HCT116 (cell line): ENCODE results near the gene LOXL1. TPM values are rescaled to one million over a fixed set of nuclear protein-coding genes. Genes with fewer than 3 reads are reported as not detected.

Experiments used
- ATAC-seq: fragments of 200-7000 bp; cut with Tn5 transposase; 2 replicates; pipeline ENCODE4 v1.9.1; 2020; ENCODE audit warnings: mild to moderate bottlenecking, moderate library complexity
- BruUV-seq: library from RNA; stranded (reverse); fragments of 400-500 nt; replicated peaks from 2 replicates; lab custom pipeline; 2021; lab: Mats Ljungman, UMichigan
- CTCF ChIA-PET: fragments of 300-600 bp; sonication (Branson Sonifier 250); formaldehyde crosslinking; loops from one replicate; lab custom pipeline; 2021; ENCODE audit warnings: antibody characterized with exemption; lab: Charles Lee
- POLR2A ChIA-PET: fragments of 300-600, 350-600 bp; sonication (Branson Sonifier 250); formaldehyde crosslinking; loops from one replicate; lab custom pipeline; 2021; ENCODE audit warnings: antibody characterized with exemption; lab: Charles Lee
- RAD21 ChIA-PET, 2 experiments: fragments of 300-600 bp; sonication (Branson Sonifier 250); formaldehyde crosslinking; loops; one replicate each; lab custom pipeline; 2023; ENCODE audit warnings: low total read pairs in 2 of 2; ENCODE audit not compliant: uncharacterized antibody in 2 of 2, unreplicated experiment in 2 of 2, low non-redundant PET in 1 of 2; lab: Charles Lee
- DNase-seq: peaks from one replicate; pipeline ENCODE4 v3.0.0-alpha.2; 2010; ENCODE audit warnings: low read depth, low spot score
- H2AFZ ChIP-seq: fragments of 200-600 bp; shearing (Covaris generic), sonication (generic); 2 replicates; pipeline ENCODE4 v1.6.1; 2017; ENCODE audit warnings: low read depth, mixed run types, mixed read lengths, antibody characterized with exemption, low read length; ENCODE audit not compliant: poor library complexity, severe bottlenecking
- H3K27ac ChIP-seq: 2 replicates; pipeline ENCODE4 v1.5.1; 2012; ENCODE audit warnings: low read depth, low read length
- H3K27me3 ChIP-seq: fragments of 200-600 bp; sonication (generic); 2 replicates; pipeline ENCODE4 v1.6.1; 2016; ENCODE audit warnings: mixed run types, low read length, mixed read lengths; ENCODE audit not compliant: insufficient read depth
- H3K36me3 ChIP-seq, 2 experiments: fragments of 200-500 bp in 1 of 2; fragments of 200-600 bp in 1 of 2; sonication (Bioruptor generic) in 1 of 2; sonication (generic) in 1 of 2; 2 replicates each; pipeline versions ENCODE4 v1.5.1 to v1.6.1; 2014 to 2016; ENCODE audit warnings: low read length in 2 of 2, inconsistent platforms in 1 of 2, mixed read lengths in 1 of 2, mixed run types in 1 of 2; ENCODE audit not compliant: insufficient read depth in 2 of 2, control insufficient read depth in 1 of 2
- H3K4me1 ChIP-seq, 2 experiments: fragments of 200-600 bp in 1 of 2; sonication (generic) in 1 of 2; 2 replicates each; pipeline versions ENCODE4 v1.5.1 to v1.6.1; 2012 to 2017; ENCODE audit warnings: low read length in 2 of 2, inconsistent platforms in 1 of 2, mild to moderate bottlenecking in 1 of 2, mixed read lengths in 1 of 2, mixed run types in 1 of 2, moderate library complexity in 1 of 2; ENCODE audit not compliant: insufficient read depth in 2 of 2, control insufficient read depth in 1 of 2
- H3K4me2 ChIP-seq: fragments of 200-600 bp; sonication (generic); 2 replicates; pipeline ENCODE4 v1.6.1; 2017; ENCODE audit warnings: mixed run types, low read length, mixed read lengths
- H3K4me3 ChIP-seq, 2 experiments: fragments of 200-600 bp in 1 of 2; sonication (generic) in 1 of 2; replicated peaks in 1 of 2; 2 replicates each; pipeline ENCODE4 v1.5.1; 2011 to 2016; ENCODE audit warnings: low read length in 2 of 2, control low read depth in 1 of 2, low read depth in 1 of 2, mild to moderate bottlenecking in 1 of 2, mixed read lengths in 1 of 2, mixed run types in 1 of 2
- H3K79me2 ChIP-seq: fragments of 200-600 bp; sonication (generic); 2 replicates; pipeline ENCODE4 v1.6.1; 2017; ENCODE audit warnings: mild to moderate bottlenecking, mixed run types, low read length, moderate library complexity, mixed read lengths; ENCODE audit not compliant: insufficient read depth
- H3K9ac ChIP-seq: fragments of 200-600 bp; sonication (generic); 2 replicates; pipeline ENCODE4 v1.6.1; 2016; ENCODE audit warnings: low read length, mixed read lengths
- H3K9me2 ChIP-seq: fragments of 200-600 bp; sonication (generic), shearing (Covaris generic); 2 replicates; pipeline ENCODE4 v1.6.1; 2017; ENCODE audit warnings: mixed run types, mild to moderate bottlenecking, moderate library complexity; ENCODE audit not compliant: insufficient read depth
- H3K9me3 ChIP-seq, 2 experiments: fragments of 200-500 bp in 1 of 2; fragments of 200-600 bp in 1 of 2; sonication (Bioruptor generic) in 1 of 2; sonication (generic) in 1 of 2; 2 replicates each; pipeline ENCODE4 v1.6.1; 2014 to 2017; ENCODE audit warnings: low read length in 2 of 2, mixed read lengths in 2 of 2, inconsistent platforms in 1 of 2, low read depth in 1 of 2, mild to moderate bottlenecking in 1 of 2, mixed run types in 1 of 2, moderate library complexity in 1 of 2; ENCODE audit not compliant: control insufficient read depth in 1 of 2, insufficient read depth in 1 of 2
- H4K20me1 ChIP-seq: fragments of 200-600 bp; sonication (generic), shearing (Covaris generic); 2 replicates; pipeline ENCODE4 v1.6.1; 2017; ENCODE audit warnings: mixed run types, mild to moderate bottlenecking, moderate library complexity; ENCODE audit not compliant: insufficient read depth
- EGR1 ChIP-seq: IDR thresholded peaks from 2 replicates; pipeline ENCODE4 v1.6.1; 2012; ENCODE audit warnings: low read depth
- JUND ChIP-seq: IDR thresholded peaks from 2 replicates; pipeline ENCODE4 v1.6.1; 2012
- TCF7L2 ChIP-seq: IDR thresholded peaks from 2 replicates; pipeline ENCODE4 v1.7.0; 2011; ENCODE audit warnings: borderline replicate concordance, inconsistent platforms; ENCODE audit not compliant: insufficient read depth, insufficient read length; ENCODE audit errors: extremely low read depth
- ZBTB33 ChIP-seq: IDR thresholded peaks from 2 replicates; pipeline ENCODE4 v1.6.1; 2011; ENCODE audit warnings: mild to moderate bottlenecking, low read length, moderate library complexity; ENCODE audit not compliant: insufficient replicate concordance; ENCODE audit errors: extremely low read depth
- ZNF274 ChIP-seq: fragments of 200-500 bp; sonication (Bioruptor generic); IDR thresholded peaks from 2 replicates; pipeline ENCODE4 v1.6.1; 2014; ENCODE audit warnings: mild to moderate bottlenecking, low read depth, low read length, inconsistent platforms
- intact Hi-C: fragments of 100-400 bp; cut with micrococcal nuclease; formaldehyde crosslinking; loops from 2 replicates; pipeline ENCODE4 v1.10.0; 2022
- total RNA-seq: library from RNA; stranded (reverse); gene quantifications from one replicate; pipeline ENCODE4 v1.2.1, GENCODE V29; 2021; ENCODE audit not compliant: unreplicated experiment
- TF ChIP-seq, protein P1 (sequence below): IDR thresholded peaks from 2 replicates; pipeline ENCODE4 v1.6.1; 2012; ENCODE audit warnings: low read depth

The LOXL1 gene
- total RNA-seq, 1 experiment from 2014 or later = 14.9 TPM

GRCh38 chr15:73901126-73901810, 25.0 kb upstream of the LOXL1 start:
- H3K4me3 ChIP-seq = no peak overlapping the region
- RAD21 ChIA-PET = no interaction called here
- ATAC-seq (no peak), DNase-seq (no peak)
- H3K9me3 ChIP-seq = no peaks in the 10 kb centered on the region
- H3K36me3 ChIP-seq = no peaks in the 10 kb centered on the region
- no peak for TF ChIP-seq JUND
- no peak for TF ChIP-seq ZBTB33
- TF ChIP-seq TCF7L2 = no peak
- TF ChIP-seq, protein P1, sequence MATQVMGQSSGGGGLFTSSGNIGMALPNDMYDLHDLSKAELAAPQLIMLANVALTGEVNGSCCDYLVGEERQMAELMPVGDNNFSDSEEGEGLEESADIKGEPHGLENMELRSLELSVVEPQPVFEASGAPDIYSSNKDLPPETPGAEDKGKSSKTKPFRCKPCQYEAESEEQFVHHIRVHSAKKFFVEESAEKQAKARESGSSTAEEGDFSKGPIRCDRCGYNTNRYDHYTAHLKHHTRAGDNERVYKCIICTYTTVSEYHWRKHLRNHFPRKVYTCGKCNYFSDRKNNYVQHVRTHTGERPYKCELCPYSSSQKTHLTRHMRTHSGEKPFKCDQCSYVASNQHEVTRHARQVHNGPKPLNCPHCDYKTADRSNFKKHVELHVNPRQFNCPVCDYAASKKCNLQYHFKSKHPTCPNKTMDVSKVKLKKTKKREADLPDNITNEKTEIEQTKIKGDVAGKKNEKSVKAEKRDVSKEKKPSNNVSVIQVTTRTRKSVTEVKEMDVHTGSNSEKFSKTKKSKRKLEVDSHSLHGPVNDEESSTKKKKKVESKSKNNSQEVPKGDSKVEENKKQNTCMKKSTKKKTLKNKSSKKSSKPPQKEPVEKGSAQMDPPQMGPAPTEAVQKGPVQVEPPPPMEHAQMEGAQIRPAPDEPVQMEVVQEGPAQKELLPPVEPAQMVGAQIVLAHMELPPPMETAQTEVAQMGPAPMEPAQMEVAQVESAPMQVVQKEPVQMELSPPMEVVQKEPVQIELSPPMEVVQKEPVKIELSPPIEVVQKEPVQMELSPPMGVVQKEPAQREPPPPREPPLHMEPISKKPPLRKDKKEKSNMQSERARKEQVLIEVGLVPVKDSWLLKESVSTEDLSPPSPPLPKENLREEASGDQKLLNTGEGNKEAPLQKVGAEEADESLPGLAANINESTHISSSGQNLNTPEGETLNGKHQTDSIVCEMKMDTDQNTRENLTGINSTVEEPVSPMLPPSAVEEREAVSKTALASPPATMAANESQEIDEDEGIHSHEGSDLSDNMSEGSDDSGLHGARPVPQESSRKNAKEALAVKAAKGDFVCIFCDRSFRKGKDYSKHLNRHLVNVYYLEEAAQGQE = no peak
- no peak for TF ChIP-seq ZNF274
- TF ChIP-seq EGR1 = no peak
- no peaks in the 10 kb centered on the region for H3K79me2 ChIP-seq
- H3K27ac ChIP-seq = no peak overlapping the region
- H3K4me1 ChIP-seq = peaks cover 0 to 10% of the 10 kb centered on the region in 2 experiments; a peak in 1 of 4 replicates
- intact Hi-C loops = no loop called here
- H4K20me1 ChIP-seq = no peaks in the 10 kb centered on the region
- H3K27me3 ChIP-seq = no peaks in the 10 kb centered on the region
- no TSS peak for BruUV-seq
- no peak overlapping the region for H3K9ac ChIP-seq
- no peak overlapping the region for H3K4me2 ChIP-seq
- no peak overlapping the region for H2AFZ ChIP-seq
- no peaks in the 10 kb centered on the region for H3K9me2 ChIP-seq
- POLR2A ChIA-PET = no interaction called here
- CTCF ChIA-PET = interaction anchor here (1.8 kb wide), 1 partner anchor 26 kb away, joined by 4 read pairs; no protein-coding TSS in a partner anchor
